Astrocyte (in vitro differentiated cells and primary cell): Measurements from ENCODE around the gene PDE3A. TPM values are rescaled to one million over a fixed set of nuclear protein-coding genes. Genes with fewer than 3 reads are reported as not detected.

ENCODE experiments used
- DNase-seq: peaks from one replicate; pipeline ENCODE4 v3.0.0-alpha.2; 2010; ENCODE audit warnings: low read depth
- FAIRE-seq: peaks from 2 replicates; lab custom pipeline; 2011; peaks lifted over from hg19 to GRCh38; lab: Jason Lieb, UNC
- H2AFZ ChIP-seq: 2 replicates; pipeline ENCODE4 v1.6.0; 2012; ENCODE audit warnings: low read depth, low read length, inconsistent platforms
- H3K27ac ChIP-seq: 2 replicates; pipeline ENCODE4 v1.5.1; 2011; ENCODE audit warnings: low read depth, low read length, inconsistent platforms
- H3K27me3 ChIP-seq: 2 replicates; pipeline ENCODE4 v1.6.0; 2011; ENCODE audit warnings: low read length, inconsistent platforms; ENCODE audit not compliant: insufficient read depth
- H3K36me3 ChIP-seq: 2 replicates; pipeline ENCODE4 v1.5.1; 2011; ENCODE audit warnings: low read length, inconsistent platforms; ENCODE audit not compliant: insufficient read depth
- H3K4me1 ChIP-seq: 2 replicates; pipeline ENCODE4 v1.5.1; 2011; ENCODE audit warnings: low read length, inconsistent platforms; ENCODE audit not compliant: insufficient read depth
- H3K4me2 ChIP-seq: 2 replicates; pipeline ENCODE4 v1.6.0; 2012; ENCODE audit warnings: low read length, inconsistent platforms
- H3K4me3 ChIP-seq: 2 replicates; pipeline ENCODE4 v1.5.1; 2011; ENCODE audit warnings: low read depth, mild to moderate bottlenecking, low read length, inconsistent platforms; ENCODE audit not compliant: insufficient read depth
- H3K79me2 ChIP-seq: 2 replicates; pipeline ENCODE4 v1.6.0; 2012; ENCODE audit warnings: mild to moderate bottlenecking, low read length, inconsistent platforms; ENCODE audit not compliant: insufficient read depth
- H3K9ac ChIP-seq: 2 replicates; pipeline ENCODE4 v1.6.0; 2012; ENCODE audit warnings: mild to moderate bottlenecking, low read length, inconsistent platforms
- H3K9me3 ChIP-seq: 2 replicates; pipeline ENCODE4 v1.5.1; 2012; ENCODE audit warnings: low read depth, mild to moderate bottlenecking, low read length, inconsistent platforms; ENCODE audit not compliant: insufficient read depth
- H4K20me1 ChIP-seq: 2 replicates; pipeline ENCODE4 v1.6.0; 2012; ENCODE audit warnings: low read length, inconsistent platforms; ENCODE audit not compliant: insufficient read depth
- H3K27ac Mint-ChIP-seq: one replicate; pipeline ENCODE4 v1.8.0; 2021; ENCODE audit warnings: mild to moderate bottlenecking, mixed read lengths; ENCODE audit not compliant: unreplicated experiment
- H3K27me3 Mint-ChIP-seq: one replicate; pipeline ENCODE4 v1.8.0; 2021; ENCODE audit warnings: low read depth, mixed read lengths; ENCODE audit not compliant: unreplicated experiment
- H3K36me3 Mint-ChIP-seq: one replicate; pipeline ENCODE4 v1.8.0; 2021; ENCODE audit warnings: low read depth, mixed read lengths; ENCODE audit not compliant: unreplicated experiment
- H3K4me1 Mint-ChIP-seq: one replicate; pipeline ENCODE4 v1.8.0; 2021; ENCODE audit warnings: low read depth, mixed read lengths; ENCODE audit not compliant: unreplicated experiment
- H3K4me3 Mint-ChIP-seq: one replicate; pipeline ENCODE4 v1.8.0; 2021; ENCODE audit warnings: mild to moderate bottlenecking, moderate library complexity, mixed read lengths; ENCODE audit not compliant: unreplicated experiment
- H3K9me3 Mint-ChIP-seq: one replicate; pipeline ENCODE4 v1.8.0; 2021; ENCODE audit warnings: mild to moderate bottlenecking, mixed read lengths; ENCODE audit not compliant: unreplicated experiment
- EZH2 ChIP-seq: IDR thresholded peaks from 2 replicates; pipeline ENCODE4 v1.6.1; 2012; ENCODE audit warnings: mild to moderate bottlenecking, low read length, inconsistent platforms; ENCODE audit not compliant: insufficient read depth
- total RNA-seq: library from RNA; stranded (reverse); gene quantifications from 2 replicates; pipeline ENCODE4 v1.2.1, GENCODE V29; 2021
- TF ChIP-seq, protein P1 (sequence below): IDR thresholded peaks from 2 replicates; pipeline ENCODE4 v1.5.1; 2011; ENCODE audit warnings: low read depth, mild to moderate bottlenecking, inconsistent platforms, low read length, moderate library complexity; ENCODE audit not compliant: insufficient read depth

Gene PDE3A
- total RNA-seq, 1 donor from 2014 or later: 1.7 TPM

DNA sequence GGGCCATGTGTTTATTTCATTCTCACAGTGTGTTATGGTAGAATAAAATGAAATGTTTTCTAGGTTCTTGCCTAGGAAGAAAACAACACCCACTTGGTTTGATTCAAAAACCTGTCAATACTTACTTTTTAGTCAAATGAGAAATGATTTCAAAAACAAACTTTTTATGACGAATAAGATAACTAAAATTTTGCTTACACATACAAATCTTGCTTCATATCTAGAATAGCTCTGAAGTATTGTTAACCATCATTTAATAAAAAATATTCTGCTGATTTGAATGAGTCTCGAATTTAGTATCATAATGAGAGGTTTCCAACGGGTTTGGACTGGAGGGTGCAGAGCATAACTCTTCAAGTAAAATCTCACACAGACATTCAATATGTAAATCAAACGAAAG, 350.0 kb downstream of the PDE3A start:
- Histone ChIP-seq H3K27ac (no peak overlapping the region), H3K27me3 (no peaks in the 10 kb centered on the region), H3K9ac (no peak overlapping the region), H2AFZ (no peak overlapping the region), H3K4me2 (no peak overlapping the region), H3K4me3 (no peak overlapping the region), H3K4me1 (no peaks in the 10 kb centered on the region), H4K20me1 (no peaks in the 10 kb centered on the region), H3K9me3 (no peaks in the 10 kb centered on the region), H3K79me2 (no peaks in the 10 kb centered on the region), H3K36me3 (no peaks in the 10 kb centered on the region)
- FAIRE-seq (no peak), DNase-seq (no peak)
- Mint-ChIP-seq H3K36me3 (no peaks in the 10 kb centered on the region), H3K27me3 (no peaks in the 10 kb centered on the region), H3K4me1 (peaks cover 2% of the 10 kb centered on the region), H3K27ac (no peak overlapping the region), H3K4me3 (no peak overlapping the region), H3K9me3 (no peaks in the 10 kb centered on the region)
- TF ChIP-seq, protein P1, sequence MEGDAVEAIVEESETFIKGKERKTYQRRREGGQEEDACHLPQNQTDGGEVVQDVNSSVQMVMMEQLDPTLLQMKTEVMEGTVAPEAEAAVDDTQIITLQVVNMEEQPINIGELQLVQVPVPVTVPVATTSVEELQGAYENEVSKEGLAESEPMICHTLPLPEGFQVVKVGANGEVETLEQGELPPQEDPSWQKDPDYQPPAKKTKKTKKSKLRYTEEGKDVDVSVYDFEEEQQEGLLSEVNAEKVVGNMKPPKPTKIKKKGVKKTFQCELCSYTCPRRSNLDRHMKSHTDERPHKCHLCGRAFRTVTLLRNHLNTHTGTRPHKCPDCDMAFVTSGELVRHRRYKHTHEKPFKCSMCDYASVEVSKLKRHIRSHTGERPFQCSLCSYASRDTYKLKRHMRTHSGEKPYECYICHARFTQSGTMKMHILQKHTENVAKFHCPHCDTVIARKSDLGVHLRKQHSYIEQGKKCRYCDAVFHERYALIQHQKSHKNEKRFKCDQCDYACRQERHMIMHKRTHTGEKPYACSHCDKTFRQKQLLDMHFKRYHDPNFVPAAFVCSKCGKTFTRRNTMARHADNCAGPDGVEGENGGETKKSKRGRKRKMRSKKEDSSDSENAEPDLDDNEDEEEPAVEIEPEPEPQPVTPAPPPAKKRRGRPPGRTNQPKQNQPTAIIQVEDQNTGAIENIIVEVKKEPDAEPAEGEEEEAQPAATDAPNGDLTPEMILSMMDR: no peak
- TF ChIP-seq EZH2: no peak

DNA sequence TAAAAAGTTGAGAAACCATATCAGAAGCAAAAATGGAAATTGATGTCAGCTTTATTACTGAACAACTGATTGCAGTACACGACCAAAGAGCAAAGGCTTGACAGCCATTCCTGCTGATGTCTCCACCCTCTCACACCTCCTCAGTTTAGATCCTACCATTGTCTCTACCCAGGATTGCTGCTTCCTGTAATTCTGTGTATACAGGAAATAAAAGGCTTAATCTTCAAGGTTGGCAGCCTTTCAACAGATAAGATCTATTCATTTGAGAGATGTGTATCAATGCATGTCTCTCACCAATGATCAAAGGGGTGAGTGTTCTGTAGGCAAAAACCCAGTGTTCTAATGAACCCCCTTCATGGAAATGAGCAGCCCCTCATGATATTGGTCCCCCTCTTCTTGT, 353.8 kb downstream of the PDE3A start:
- Histone ChIP-seq H3K27ac (no peak overlapping the region), H3K27me3 (no peaks in the 10 kb centered on the region), H3K36me3 (no peaks in the 10 kb centered on the region), H2AFZ (no peak overlapping the region), H3K4me1 (no peaks in the 10 kb centered on the region), H3K79me2 (no peaks in the 10 kb centered on the region), H4K20me1 (no peaks in the 10 kb centered on the region), H3K9ac (no peak overlapping the region), H3K4me2 (no peak overlapping the region), H3K4me3 (no peak overlapping the region), H3K9me3 (no peaks in the 10 kb centered on the region)
- H3K4me1 Mint-ChIP-seq: no peaks in the 10 kb centered on the region
- H3K9me3 Mint-ChIP-seq: no peaks in the 10 kb centered on the region
- no peaks in the 10 kb centered on the region for H3K27me3 Mint-ChIP-seq
- H3K4me3 Mint-ChIP-seq: no peak overlapping the region
- FAIRE-seq (no peak), DNase-seq (no peak)
- H3K27ac Mint-ChIP-seq: no peak overlapping the region
- no peaks in the 10 kb centered on the region for H3K36me3 Mint-ChIP-seq
- TF ChIP-seq EZH2: no peak
- TF ChIP-seq, protein P1: no peak

DNA sequence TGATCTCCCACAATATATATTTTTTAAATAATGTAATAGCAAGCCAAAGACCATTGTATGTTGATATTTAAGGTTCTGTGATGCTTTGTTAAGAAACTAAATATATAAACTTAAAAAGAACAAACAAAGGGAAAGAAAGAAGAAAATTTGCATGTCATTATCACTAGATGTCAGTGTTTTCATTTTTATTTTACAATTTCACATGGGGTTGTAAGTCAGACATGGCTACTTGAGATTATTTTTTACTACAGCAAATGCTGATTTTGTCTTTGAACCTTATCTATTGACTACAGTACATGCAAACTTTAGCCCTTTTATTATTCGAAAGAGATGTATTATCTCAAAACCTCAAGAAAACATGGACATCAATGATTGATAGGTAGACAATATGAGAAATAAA, 362.9 kb downstream of the PDE3A start:
- no peaks in the 10 kb centered on the region for H3K9me3 Mint-ChIP-seq
- H3K9me3 ChIP-seq: no peaks in the 10 kb centered on the region
- H3K4me2 ChIP-seq: no peak overlapping the region
- H3K79me2 ChIP-seq: no peaks in the 10 kb centered on the region
- no peak overlapping the region for H3K4me3 ChIP-seq
- H3K4me1 Mint-ChIP-seq: no peaks in the 10 kb centered on the region
- no peak for TF ChIP-seq EZH2
- TF ChIP-seq, protein P1: no peak
- H3K27me3 Mint-ChIP-seq: no peaks in the 10 kb centered on the region
- no peak for FAIRE-seq
- no peak overlapping the region for H3K4me3 Mint-ChIP-seq
- H3K27ac ChIP-seq: no peak overlapping the region
- no peaks in the 10 kb centered on the region for H3K27me3 ChIP-seq
- H3K36me3 ChIP-seq: no peaks in the 10 kb centered on the region
- H3K27ac Mint-ChIP-seq: no peak overlapping the region
- H3K36me3 Mint-ChIP-seq: no peaks in the 10 kb centered on the region
- H4K20me1 ChIP-seq: no peaks in the 10 kb centered on the region
- H3K4me1 ChIP-seq: no peaks in the 10 kb centered on the region
- no peak for DNase-seq
- H2AFZ ChIP-seq: no peak overlapping the region
- H3K9ac ChIP-seq: no peak overlapping the region
